ENCODE results near the gene NFIX.

NFIX gene

GRCh38 chr19:13006431-13007281 is 11.4 kb downstream of the NFIX start:
- peak in 18 of 51 donors; percentile 9 to 54 (median 46) for DNase-seq

GRCh38 chr19:13007292-13008045 is 12.2 kb downstream of the NFIX start:
- DNase-seq, result peak in 27 of 51 donors; percentile 17 to 65 (median 42)

- DNase-seq, result peak in 1 of 51 donors; percentile 29
Observed at GRCh38 chr19:13008926-13009787, 13.9 kb downstream of the NFIX start.

GRCh38 chr19:13010038-13010991 is 15.0 kb downstream of the NFIX start:
- no peak for DNase-seq

GRCh38 chr19:13010992-13011652 is 15.8 kb downstream of the NFIX start:
- DNase-seq, result no peak

- no peak for DNase-seq
Observed at GRCh38 chr19:13011653-13012389, 16.5 kb downstream of the NFIX start.

GRCh38 chr19:13012390-13012689 is 17.1 kb downstream of the NFIX start:
- no peak for DNase-seq

- DNase-seq, result peak in 20 of 51 donors; percentile 18 to 69 (median 50)
Observed at GRCh38 chr19:13012690-13013608, 17.7 kb downstream of the NFIX start.

GRCh38 chr19:13013649-13014048 is 18.4 kb downstream of the NFIX start:
- DNase-seq, result peak in 3 of 51 donors; percentile 36 to 67 (median 37)

- peak in 39 of 51 donors; percentile 21 to 90 (median 61) for DNase-seq
Observed at GRCh38 chr19:13014101-13014920, 19.0 kb downstream of the NFIX start.

- no peak for DNase-seq
Observed at GRCh38 chr19:13014921-13015280, 19.6 kb downstream of the NFIX start.

- DNase-seq, result peak in 1 of 51 donors; percentile 29
Observed at GRCh38 chr19:13015361-13016223, 20.3 kb downstream of the NFIX start.

GRCh38 chr19:13016245-13016627 is 21.0 kb downstream of the NFIX start:
- DNase-seq, result no peak

GRCh38 chr19:13016628-13017305 is 21.5 kb downstream of the NFIX start:
- DNase-seq, result peak in 14 of 51 donors; percentile 16 to 69 (median 28)

- peak in 3 of 51 donors; percentile 35 to 81 (median 36) for DNase-seq
Observed at GRCh38 chr19:13017306-13018034, 22.2 kb downstream of the NFIX start.
